Measurements from ENCODE around the gene MOBP.
"Not testable (repeated sequence)": the region's sequence is repeated elsewhere in the genome, so short reads cannot be mapped to it uniquely, and the experiment has no call there.

The MOBP gene

DNA sequence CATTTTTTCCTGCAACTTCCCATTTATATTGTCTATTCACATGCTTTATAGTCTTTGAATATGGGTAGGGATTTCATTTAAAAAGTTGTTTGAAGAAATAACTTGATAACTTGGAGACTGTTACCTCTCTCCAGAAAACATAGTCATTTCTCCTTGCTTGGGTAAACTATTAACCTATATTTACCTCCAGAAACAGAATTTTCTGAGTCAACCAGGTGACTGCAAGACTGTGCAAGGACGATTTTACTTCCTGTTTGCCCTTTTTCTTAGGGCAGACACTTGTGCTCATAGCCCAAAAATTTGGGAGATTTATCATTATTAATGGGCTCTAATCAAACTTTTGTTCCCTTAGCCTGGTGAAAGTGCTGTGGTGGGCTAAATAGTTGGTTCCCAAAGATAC is 14.3 kb upstream of the MOBP start:
- TF ChIP-seq, protein P1, sequence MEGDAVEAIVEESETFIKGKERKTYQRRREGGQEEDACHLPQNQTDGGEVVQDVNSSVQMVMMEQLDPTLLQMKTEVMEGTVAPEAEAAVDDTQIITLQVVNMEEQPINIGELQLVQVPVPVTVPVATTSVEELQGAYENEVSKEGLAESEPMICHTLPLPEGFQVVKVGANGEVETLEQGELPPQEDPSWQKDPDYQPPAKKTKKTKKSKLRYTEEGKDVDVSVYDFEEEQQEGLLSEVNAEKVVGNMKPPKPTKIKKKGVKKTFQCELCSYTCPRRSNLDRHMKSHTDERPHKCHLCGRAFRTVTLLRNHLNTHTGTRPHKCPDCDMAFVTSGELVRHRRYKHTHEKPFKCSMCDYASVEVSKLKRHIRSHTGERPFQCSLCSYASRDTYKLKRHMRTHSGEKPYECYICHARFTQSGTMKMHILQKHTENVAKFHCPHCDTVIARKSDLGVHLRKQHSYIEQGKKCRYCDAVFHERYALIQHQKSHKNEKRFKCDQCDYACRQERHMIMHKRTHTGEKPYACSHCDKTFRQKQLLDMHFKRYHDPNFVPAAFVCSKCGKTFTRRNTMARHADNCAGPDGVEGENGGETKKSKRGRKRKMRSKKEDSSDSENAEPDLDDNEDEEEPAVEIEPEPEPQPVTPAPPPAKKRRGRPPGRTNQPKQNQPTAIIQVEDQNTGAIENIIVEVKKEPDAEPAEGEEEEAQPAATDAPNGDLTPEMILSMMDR (conservative IDR thresholded peaks at IDR 0.05), result no peak
- H3K27ac ChIP-seq, result no peak overlapping the region

DNA sequence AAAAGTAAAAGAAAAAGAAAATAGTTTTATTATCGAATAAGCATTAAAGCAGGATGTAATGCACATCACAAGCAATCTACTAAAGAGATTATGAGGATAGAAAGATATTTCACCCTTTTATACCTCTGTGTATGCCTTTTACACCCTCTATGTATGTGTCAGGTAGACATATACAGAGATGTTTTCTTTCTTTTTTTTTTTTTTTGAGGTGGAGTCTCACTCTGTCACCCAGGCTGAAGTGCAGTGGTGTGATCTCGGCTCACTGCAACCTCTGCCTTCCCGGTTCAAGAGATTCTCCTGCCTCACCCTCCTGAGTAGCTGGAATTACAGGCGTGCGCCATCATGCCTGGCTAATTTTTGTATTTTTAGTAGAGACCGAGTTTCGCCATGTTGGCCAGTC is 13.6 kb upstream of the MOBP start:
- H3K27ac ChIP-seq, result not testable (repeated sequence)

DNA sequence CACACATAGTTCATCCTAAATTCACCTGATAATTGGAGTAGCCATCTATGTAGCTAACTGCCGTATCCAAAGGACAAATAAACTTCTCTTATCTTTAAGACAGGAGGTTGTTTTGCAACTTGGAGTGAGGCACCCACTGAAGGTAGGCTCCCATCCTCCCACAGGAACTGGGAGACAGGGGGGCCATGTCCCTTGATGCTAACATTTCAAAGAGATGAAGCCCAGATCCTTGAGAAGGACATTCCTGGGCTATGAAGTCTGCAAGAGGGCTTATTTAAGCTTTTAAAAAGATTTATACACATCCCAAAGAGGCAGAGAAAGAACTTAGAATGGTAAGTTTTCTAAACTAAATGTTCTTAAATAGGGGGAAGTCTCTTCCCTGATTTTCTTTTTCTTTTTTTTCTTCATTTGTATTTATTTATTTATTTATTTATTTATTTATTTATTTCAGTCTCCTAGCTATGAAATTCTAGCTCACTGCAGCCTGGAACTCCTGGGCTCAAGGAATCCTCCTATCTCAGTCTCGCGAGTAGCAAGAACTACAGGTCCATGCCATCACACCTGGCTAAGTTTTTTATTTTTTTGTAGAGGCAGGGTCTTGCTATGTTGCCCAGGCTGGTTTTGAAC is 12.8 kb upstream of the MOBP start:
- H3K27ac ChIP-seq, result no peak overlapping the region
- TF ChIP-seq, protein P1 (conservative IDR thresholded peaks at IDR 0.05), result no peak

DNA sequence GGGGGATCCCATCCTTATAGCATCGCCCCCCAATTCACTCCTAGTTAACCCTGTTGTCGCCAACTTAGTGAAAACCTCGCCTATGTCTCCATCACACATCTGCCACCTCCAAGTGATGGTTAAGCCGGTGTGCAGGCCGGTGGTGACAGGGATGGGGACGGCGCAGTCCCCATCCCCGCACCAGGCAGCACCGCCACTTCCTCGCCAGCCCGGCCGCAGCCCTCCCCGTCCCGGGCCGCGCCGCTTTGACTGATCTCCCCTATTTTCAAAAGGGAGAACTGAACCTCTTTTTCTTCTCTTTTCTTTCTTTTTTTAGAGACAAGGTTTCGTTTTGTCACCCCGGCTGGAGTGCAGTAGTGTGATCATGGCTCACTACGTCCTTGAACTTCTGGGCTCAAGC is 11.3 kb upstream of the MOBP start:
- H3K27ac ChIP-seq, result no peak overlapping the region

DNA sequence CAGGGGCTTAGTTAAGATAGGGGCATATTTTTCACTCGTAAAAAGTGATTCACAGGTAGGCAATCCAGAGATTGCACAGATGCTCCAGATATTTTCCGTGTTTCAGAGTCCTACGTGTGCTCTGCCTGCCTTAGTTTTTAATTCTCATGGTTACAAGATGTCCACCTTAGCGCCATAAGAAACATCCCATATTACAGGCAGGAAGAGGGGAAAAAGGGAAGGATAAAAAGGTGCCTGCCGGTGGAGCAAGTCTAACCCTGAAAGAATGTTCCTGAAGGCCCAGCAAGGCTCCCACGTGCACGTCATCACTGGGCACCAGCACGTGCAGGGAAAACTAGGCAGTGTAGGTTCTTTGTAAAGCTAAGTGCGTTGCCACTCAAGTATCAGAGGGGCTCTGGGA is 10.1 kb upstream of the MOBP start:
- TF ChIP-seq, protein P1 (conservative IDR thresholded peaks at IDR 0.05), result no peak
- H3K27ac ChIP-seq, result no peak overlapping the region

More for the DNA sequence above, 11.3 kb upstream of the MOBP start:
- TF ChIP-seq, protein P1 (conservative IDR thresholded peaks at IDR 0.05), result no peak

DNA sequence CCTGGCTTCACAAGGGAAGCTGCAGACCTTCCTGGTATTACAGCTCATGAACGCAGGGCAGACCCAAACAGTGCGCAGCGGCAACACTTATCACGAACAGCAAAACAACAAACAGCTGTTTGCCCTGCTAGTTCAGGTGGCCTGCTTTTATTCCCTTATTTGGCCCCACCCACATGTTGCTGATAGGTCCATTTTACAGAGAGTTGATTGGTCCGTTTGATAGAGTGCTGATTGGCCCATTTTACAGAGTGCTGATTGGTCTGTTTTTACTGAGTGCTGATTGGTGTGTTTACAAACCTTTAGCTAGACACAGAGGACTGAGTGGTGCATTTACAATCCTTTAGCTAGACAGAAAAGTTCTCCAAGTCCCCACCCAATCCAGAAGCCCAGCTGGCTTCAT is 8.9 kb upstream of the MOBP start:
- not testable (repeated sequence) for H3K27ac ChIP-seq

DNA sequence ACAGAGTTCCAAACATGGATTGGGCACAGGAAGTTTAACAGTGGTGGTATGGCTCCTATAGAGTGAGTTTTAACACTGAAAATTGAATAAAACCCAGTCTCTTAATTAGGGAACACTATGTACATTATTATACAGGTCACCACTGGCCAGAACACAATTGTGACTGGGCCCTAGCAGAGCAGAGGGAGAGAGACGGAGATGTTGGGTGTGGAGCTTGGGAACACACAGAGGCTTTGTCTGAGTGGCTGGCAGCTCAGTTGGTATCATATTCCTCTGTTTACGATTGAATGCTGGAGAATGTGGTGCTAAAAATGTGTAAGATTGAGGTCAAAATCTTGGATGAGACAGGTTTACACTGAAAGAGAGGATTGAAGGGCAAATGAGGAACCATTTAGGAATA is 6.8 kb upstream of the MOBP start:
- TF ChIP-seq, protein P1 (conservative IDR thresholded peaks at IDR 0.05), result no peak

DNA sequence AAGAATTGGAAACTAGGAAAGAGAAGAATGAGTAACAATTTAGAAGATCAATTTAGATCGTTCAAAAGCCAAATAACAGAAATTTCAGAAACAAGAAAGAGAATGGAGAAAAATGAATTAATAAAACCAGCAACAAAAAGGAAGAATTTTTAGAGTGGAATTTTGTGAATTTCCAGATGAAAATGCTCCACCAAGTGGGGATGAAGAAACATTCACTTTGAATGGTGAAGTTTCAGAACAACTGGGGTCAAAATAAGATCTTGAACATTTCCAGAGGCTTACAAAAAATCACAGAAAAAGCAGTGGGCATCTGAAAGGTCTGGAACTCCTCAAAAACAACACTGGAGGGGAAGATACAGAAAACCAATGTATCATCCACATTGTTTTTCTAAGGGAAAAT is 4.2 kb upstream of the MOBP start:
- H3K27ac ChIP-seq, result no peak overlapping the region
- TF ChIP-seq, protein P1 (conservative IDR thresholded peaks at IDR 0.05), result no peak

More for the DNA sequence above, 6.8 kb upstream of the MOBP start:
- no peak overlapping the region for H3K27ac ChIP-seq

DNA sequence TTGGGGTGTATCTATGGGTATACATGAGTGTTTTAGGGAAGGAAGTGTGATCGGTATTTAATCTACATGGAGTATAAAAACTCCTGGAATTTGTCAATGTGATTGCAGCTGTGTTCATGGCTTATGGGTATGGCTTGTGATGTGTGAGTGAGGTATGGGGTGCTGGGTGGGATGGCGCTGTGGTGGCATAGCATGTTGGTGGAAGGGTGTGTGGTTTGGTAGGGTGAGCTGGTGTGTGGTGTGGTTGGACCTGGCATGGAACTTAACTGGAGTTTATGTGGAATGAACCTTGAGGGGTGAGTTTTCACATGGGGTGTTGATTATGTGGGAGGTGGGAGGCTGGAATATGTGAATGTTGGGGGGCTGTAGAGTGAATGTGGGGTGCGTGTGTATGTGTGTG is 492 bp upstream of the MOBP start:
- TF ChIP-seq, protein P1 (conservative IDR thresholded peaks at IDR 0.05), result no peak

More for the DNA sequence above, 492 bp upstream of the MOBP start:
- H3K27ac ChIP-seq, result no peak overlapping the region

All from VCaP (cell line).